Astrocyte of the spinal cord (primary cell): Measurements from ENCODE around the gene HTRA3.

Experiments used
- DNase-seq: peaks from one replicate; pipeline ENCODE4 v3.0.0; 2011; ENCODE audit warnings: low read depth, low spot score
- H3K4me3 ChIP-seq: 2 replicates; pipeline ENCODE4 v1.5.1; 2011; ENCODE audit warnings: low read depth, mild to moderate bottlenecking, low read length, moderate library complexity
- CTCF ChIP-seq: IDR thresholded peaks from 2 replicates; pipeline ENCODE4 v1.5.1; 2012; ENCODE audit warnings: low read depth, mild to moderate bottlenecking, low read length, inconsistent platforms
- in situ Hi-C: cut with HindIII; loops from 2 replicates; pipeline ENCODE4 v1.10.0; 2017; ENCODE audit warnings: low sequenced_read_pairs

HTRA3 gene

GRCh38 chr4:8260656-8261111 lies 8.9 kb upstream of the HTRA3 start:
- H3K4me3 ChIP-seq = no peak overlapping the region
- in situ Hi-C loops = no loop called here
- peak; percentile 81 for DNase-seq
- TF ChIP-seq CTCF = no peak

GRCh38 chr4:8261851-8262535 lies 7.6 kb upstream of the HTRA3 start:
- in situ Hi-C loops = no loop called here
- TF ChIP-seq CTCF = no peak
- no peak overlapping the region for H3K4me3 ChIP-seq
- peak; percentile 67 for DNase-seq

- in situ Hi-C loops = no loop called here
- DNase-seq = no peak
- H3K4me3 ChIP-seq = no peak overlapping the region
- no peak for TF ChIP-seq CTCF
Measured at GRCh38 chr4:8262637-8263322, 6.8 kb upstream of the HTRA3 start.

- DNase-seq = no peak
- in situ Hi-C loops = no loop called here
- H3K4me3 ChIP-seq = no peak overlapping the region
- TF ChIP-seq CTCF = no peak
Measured at GRCh38 chr4:8263397-8263796, 6.2 kb upstream of the HTRA3 start.

- in situ Hi-C loops = no loop called here
- no peak for TF ChIP-seq CTCF
- no peak overlapping the region for H3K4me3 ChIP-seq
- DNase-seq = no peak
Measured at GRCh38 chr4:8264106-8264505, 5.4 kb upstream of the HTRA3 start.

GRCh38 chr4:8265171-8265929 lies 4.2 kb upstream of the HTRA3 start:
- DNase-seq = no peak

More at GRCh38 chr4:8265171-8265929, 4.2 kb upstream of the HTRA3 start:
- in situ Hi-C loops = no loop called here
- no peak overlapping the region for H3K4me3 ChIP-seq
- TF ChIP-seq CTCF = no peak
